Upper lobe of right lung (tissue), 1 donor: ENCODE results near the gene SEC24A. TPM values are rescaled to one million over a fixed set of nuclear protein-coding genes. Genes with fewer than 3 reads are reported as not detected.
"Not testable (repeated sequence)": the region's sequence is repeated elsewhere in the genome, so short reads cannot be mapped to it uniquely, and the experiment has no call there.

ENCODE experiments used
- ATAC-seq: fragments of 200-7000 bp; cut with Tn5 transposase; one replicate; pipeline ENCODE4 v1.9.1; 2020; ENCODE audit warnings: mild to moderate bottlenecking, moderate library complexity
- DNase-seq: peaks from one replicate; pipeline ENCODE4 v3.0.0-alpha.2; 2020
- H3K27ac ChIP-seq: fragments of 200-600 bp; one replicate; pipeline ENCODE4 v1.8.0; 2022
- H3K27me3 ChIP-seq: fragments of 200-600 bp; one replicate; pipeline ENCODE4 v1.8.0; 2022; ENCODE audit warnings: mild to moderate bottlenecking
- H3K36me3 ChIP-seq: fragments of 200-600 bp; one replicate; pipeline ENCODE4 v1.8.0; 2022
- H3K4me1 ChIP-seq: fragments of 200-600 bp; one replicate; pipeline ENCODE4 v1.8.0; 2022
- H3K4me3 ChIP-seq: fragments of 200-600 bp; one replicate; pipeline ENCODE4 v1.8.0; 2022; ENCODE audit warnings: mild to moderate bottlenecking
- H3K9me3 ChIP-seq: fragments of 200-600 bp; one replicate; pipeline ENCODE4 v1.8.0; 2022
- intact Hi-C: fragments of 100-400 bp; cut with DNase I; formaldehyde crosslinking; loops from one replicate; pipeline ENCODE4 v1.11.0; 2022
- total RNA-seq: library from RNA; stranded (reverse); fragmentation: NEBNext Ultra II Directional; extraction: Animal tissue kit (Norgen Biotek cat#: 25700); gene quantifications from one replicate; pipeline ENCODE4 v1.2.1, GENCODE V29; 2021
- TF ChIP-seq, protein P1 (sequence below): fragments of 200-600 bp; IDR thresholded peaks from one replicate; pipeline ENCODE4 v1.8.0; 2022; ENCODE audit warnings: antibody characterized with exemption
- donor health status: DM: no; HTN: yes; CAD: no; lungs with severe emphysema.

SEC24A gene
- total RNA-seq, 1 donor from 2014 or later, result 21.7 TPM

DNA sequence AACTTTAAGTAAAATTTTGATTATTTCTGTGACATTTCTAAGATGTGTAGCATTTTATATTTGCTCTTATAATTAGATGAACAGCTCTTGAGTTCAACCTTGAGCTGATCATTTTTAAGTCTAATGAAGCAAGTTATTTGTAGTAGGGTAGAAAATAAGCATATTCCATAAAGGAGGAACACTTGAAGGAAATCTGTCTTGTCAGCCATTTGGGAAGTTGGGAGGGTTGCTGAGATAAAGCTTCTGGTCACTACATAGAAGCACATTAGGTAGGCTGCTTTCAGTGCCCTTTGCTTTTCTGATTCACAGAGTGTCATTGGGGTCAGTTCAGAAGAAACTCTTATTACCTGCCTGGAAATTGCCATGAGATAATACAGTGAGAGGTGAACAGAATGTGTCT lies 44.1 kb downstream of the SEC24A start:
- intact Hi-C loops, result no loop called here
- TF ChIP-seq, protein P1, sequence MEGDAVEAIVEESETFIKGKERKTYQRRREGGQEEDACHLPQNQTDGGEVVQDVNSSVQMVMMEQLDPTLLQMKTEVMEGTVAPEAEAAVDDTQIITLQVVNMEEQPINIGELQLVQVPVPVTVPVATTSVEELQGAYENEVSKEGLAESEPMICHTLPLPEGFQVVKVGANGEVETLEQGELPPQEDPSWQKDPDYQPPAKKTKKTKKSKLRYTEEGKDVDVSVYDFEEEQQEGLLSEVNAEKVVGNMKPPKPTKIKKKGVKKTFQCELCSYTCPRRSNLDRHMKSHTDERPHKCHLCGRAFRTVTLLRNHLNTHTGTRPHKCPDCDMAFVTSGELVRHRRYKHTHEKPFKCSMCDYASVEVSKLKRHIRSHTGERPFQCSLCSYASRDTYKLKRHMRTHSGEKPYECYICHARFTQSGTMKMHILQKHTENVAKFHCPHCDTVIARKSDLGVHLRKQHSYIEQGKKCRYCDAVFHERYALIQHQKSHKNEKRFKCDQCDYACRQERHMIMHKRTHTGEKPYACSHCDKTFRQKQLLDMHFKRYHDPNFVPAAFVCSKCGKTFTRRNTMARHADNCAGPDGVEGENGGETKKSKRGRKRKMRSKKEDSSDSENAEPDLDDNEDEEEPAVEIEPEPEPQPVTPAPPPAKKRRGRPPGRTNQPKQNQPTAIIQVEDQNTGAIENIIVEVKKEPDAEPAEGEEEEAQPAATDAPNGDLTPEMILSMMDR, result no peak
- ATAC-seq, result no peak

DNA sequence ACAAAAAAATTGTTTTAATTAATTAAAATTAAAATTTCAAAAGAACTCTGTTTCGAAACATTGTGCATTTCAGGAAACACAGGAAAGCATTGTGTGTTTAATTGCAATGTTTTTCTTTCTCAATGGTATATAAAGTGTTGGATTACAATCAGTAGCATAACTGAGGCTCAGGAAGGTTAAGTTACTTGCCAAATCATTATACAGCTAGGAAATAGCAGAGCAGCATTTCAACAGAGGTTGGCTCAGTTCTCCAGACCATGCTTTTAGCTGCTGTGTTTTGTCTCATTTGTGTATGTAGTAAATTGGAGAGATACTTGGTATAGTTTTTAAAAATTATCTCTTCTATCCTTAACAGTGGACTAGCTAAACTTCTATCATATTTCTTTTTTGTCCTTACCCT lies 59.7 kb downstream of the SEC24A start:
- no peaks in the 10 kb centered on the region for H3K9me3 ChIP-seq
- DNase-seq, result no peak
- no peak for ATAC-seq
- no peak overlapping the region for H3K27ac ChIP-seq
- no peaks in the 10 kb centered on the region for H3K4me1 ChIP-seq
- no peak overlapping the region for H3K4me3 ChIP-seq
- intact Hi-C loops, result no loop called here
- TF ChIP-seq, protein P1, result no peak
- no peaks in the 10 kb centered on the region for H3K27me3 ChIP-seq
- H3K36me3 ChIP-seq, result peaks cover 96% of the 10 kb centered on the region

More for the DNA sequence above, 44.1 kb downstream of the SEC24A start:
- H3K4me1 ChIP-seq, result no peaks in the 10 kb centered on the region
- H3K27me3 ChIP-seq, result no peaks in the 10 kb centered on the region
- DNase-seq, result no peak
- no peak overlapping the region for H3K27ac ChIP-seq
- H3K4me3 ChIP-seq, result no peak overlapping the region
- peaks cover 88% of the 10 kb centered on the region for H3K36me3 ChIP-seq
- H3K9me3 ChIP-seq, result no peaks in the 10 kb centered on the region

DNA sequence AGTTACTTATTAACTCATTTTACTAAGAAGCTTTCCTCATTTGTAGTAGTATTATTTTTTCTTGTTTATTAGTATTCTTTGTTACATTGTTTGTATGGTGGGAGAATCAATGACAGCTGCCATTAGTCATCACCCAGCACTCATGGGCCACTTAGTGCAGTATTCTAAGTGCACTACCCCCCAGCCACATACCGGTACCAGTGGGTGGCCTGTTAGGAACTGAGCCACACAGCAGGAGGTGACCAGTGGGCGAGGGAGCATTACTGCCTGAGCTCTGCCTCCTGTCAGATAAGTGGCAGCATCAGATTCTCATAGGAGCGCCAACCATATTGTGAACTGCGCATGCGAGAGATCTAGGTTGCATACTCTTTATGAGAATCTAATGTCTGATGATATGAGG lies 65.5 kb downstream of the SEC24A start:
- intact Hi-C loops, result no loop called here
- Histone ChIP-seq H3K9me3 (no peaks in the 10 kb centered on the region), H3K27ac (no peak overlapping the region), H3K36me3 (peaks cover 96% of the 10 kb centered on the region), H3K4me1 (no peaks in the 10 kb centered on the region), H3K4me3 (no peak overlapping the region), H3K27me3 (no peaks in the 10 kb centered on the region)
- TF ChIP-seq, protein P1, result no peak
- ATAC-seq (no peak), DNase-seq (no peak)

DNA sequence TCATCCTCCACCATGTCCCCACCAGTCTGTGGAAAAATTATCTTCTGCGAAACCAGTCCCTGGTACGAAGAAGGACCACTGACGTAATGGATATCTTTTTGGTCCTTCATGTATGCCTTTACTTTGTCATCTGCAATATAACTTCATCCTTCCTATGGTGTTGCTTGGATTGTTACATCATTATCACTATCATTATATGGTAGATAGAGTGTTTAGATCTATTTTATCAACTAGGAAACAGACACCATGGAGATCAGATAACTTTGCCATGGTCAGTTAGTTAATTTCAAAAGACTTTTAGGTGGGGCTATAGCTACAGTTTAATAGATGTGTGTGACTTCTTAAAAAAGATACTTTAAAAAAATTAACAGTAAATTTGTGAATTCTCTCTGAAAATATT lies 66.0 kb downstream of the SEC24A start:
- intact Hi-C loops, result no loop called here
- TF ChIP-seq, protein P1, result no peak
- peaks cover 96% of the 10 kb centered on the region for H3K36me3 ChIP-seq
- DNase-seq (no peak), ATAC-seq (no peak)
- H3K9me3 ChIP-seq, result no peaks in the 10 kb centered on the region
- H3K27me3 ChIP-seq, result no peaks in the 10 kb centered on the region
- H3K4me3 ChIP-seq, result no peak overlapping the region
- no peak overlapping the region for H3K27ac ChIP-seq
- no peaks in the 10 kb centered on the region for H3K4me1 ChIP-seq

DNA sequence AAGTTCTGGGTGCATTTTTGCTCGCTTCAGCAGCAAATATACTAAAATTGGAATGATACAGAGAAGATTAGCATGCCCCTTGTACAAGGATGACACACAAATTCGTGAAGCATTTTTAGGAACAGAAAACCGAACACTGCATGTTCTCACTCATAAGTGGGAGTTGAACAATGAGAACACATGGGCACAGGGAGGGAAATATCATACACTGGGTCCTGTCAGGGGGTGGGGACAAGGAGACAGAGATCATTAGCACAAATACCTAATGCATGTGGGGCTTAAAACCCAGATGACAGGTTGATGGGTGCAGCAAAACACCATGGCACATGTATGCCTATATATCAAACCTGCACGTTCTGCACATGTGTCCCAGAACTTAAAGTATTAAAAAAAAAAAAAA lies 66.9 kb downstream of the SEC24A start:
- DNase-seq, H3K4me1 ChIP-seq, H3K27me3 ChIP-seq, H3K9me3 ChIP-seq, H3K4me3 ChIP-seq, H3K27ac ChIP-seq, intact Hi-C loops, ATAC-seq: not testable (repeated sequence)
- H3K36me3 ChIP-seq, result peaks cover 94% of the 10 kb centered on the region

DNA sequence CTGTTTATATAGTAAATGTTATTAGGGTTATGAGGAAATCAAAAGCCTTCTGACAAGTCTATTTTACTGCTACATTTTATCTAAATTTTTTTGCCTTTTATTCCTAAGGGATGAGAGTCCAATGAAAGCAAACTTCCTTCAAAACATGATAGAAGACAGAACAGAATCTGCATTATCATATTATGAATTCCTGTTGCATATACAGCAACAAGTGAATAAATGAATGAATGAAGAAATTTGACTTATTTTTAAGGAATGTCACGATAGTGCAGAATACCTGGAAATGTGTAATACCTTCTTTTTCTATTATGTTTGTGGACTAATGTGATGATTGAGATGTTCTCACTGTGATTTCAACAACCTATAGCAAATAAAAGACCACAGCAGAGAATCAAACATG lies 76.3 kb downstream of the SEC24A start:
- no peaks in the 10 kb centered on the region for H3K9me3 ChIP-seq
- TF ChIP-seq, protein P1, result no peak
- intact Hi-C loops, result no loop called here
- H3K4me1 ChIP-seq, result no peaks in the 10 kb centered on the region
- no peak overlapping the region for H3K27ac ChIP-seq
- DNase-seq (no peak), ATAC-seq (no peak)
- H3K4me3 ChIP-seq, result no peak overlapping the region
- H3K36me3 ChIP-seq, result peaks cover 59% of the 10 kb centered on the region
- no peaks in the 10 kb centered on the region for H3K27me3 ChIP-seq
